ENCODE data around the gene JAM3. TPM values are rescaled to one million over a fixed set of nuclear protein-coding genes. Genes with fewer than 3 reads are reported as not detected.

Gene JAM3
- total and polyA plus RNA-seq, 2 of the 8 experiments (the other 6 are each of a cell fraction or from before 2014, with no cell fraction given): 19.6 to 42.8 TPM

- TF ChIP-seq CHD7 (IDR thresholded peaks at IDR 0.05; ENCODE audit: insufficient replicate concordance, low read length) (no peak), EP300 (IDR thresholded peaks at IDR 0.05; ENCODE audit: borderline replicate concordance in 1 of 2, low read depth in 2 of 2, low read length in 2 of 2) (no peak), HDAC2 (IDR thresholded peaks at IDR 0.05; ENCODE audit: borderline replicate concordance in 1 of 2, low read depth in 2 of 2, low read length in 2 of 2) (no peak), NRF1 (IDR thresholded peaks at IDR 0.05; ENCODE audit: low read depth, low read length) (no peak), ZNF274 (IDR thresholded peaks at IDR 0.05; ENCODE audit: borderline replicate concordance, extremely low read depth, low read length) (no peak), BRCA1 (IDR thresholded peaks at IDR 0.05; ENCODE audit: low read depth, low read length) (no peak), SAP30 (IDR thresholded peaks at IDR 0.05; ENCODE audit: insufficient read depth, insufficient replicate concordance, low read length) (no peak), SRF (IDR thresholded peaks at IDR 0.05; ENCODE audit: low read depth, low read length) (no peak)
- TF ChIP-seq, protein P1, sequence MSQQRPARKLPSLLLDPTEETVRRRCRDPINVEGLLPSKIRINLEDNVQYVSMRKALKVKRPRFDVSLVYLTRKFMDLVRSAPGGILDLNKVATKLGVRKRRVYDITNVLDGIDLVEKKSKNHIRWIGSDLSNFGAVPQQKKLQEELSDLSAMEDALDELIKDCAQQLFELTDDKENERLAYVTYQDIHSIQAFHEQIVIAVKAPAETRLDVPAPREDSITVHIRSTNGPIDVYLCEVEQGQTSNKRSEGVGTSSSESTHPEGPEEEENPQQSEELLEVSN (IDR thresholded peaks at IDR 0.05): no peak
Measured at GRCh38 chr11:134070342-134070845, 1.5 kb downstream of the JAM3 start (continued).

All from H1 (cell line).